ENCODE measurements around the gene ETV1.

Gene ETV1

DNA sequence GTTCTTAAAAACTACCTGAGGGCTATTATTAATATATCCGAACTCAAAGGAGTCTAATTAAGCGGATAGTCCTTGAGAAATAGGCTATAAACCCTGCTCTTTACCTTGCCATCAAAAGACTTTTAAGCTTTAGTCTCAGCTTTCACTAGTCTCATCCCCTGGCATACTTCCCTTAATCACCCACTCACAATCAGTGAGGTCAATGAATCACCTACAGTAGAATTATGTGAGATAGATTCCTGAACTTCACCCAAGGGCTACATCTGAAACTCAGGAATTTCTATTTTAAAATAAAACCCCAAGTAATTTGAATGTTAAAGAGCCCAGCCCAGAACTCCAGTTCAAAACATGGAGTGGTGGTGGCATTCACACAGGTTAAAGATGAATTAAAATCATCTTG, 108.7 kb downstream of the ETV1 start:
- DNase-seq: no peak

DNA sequence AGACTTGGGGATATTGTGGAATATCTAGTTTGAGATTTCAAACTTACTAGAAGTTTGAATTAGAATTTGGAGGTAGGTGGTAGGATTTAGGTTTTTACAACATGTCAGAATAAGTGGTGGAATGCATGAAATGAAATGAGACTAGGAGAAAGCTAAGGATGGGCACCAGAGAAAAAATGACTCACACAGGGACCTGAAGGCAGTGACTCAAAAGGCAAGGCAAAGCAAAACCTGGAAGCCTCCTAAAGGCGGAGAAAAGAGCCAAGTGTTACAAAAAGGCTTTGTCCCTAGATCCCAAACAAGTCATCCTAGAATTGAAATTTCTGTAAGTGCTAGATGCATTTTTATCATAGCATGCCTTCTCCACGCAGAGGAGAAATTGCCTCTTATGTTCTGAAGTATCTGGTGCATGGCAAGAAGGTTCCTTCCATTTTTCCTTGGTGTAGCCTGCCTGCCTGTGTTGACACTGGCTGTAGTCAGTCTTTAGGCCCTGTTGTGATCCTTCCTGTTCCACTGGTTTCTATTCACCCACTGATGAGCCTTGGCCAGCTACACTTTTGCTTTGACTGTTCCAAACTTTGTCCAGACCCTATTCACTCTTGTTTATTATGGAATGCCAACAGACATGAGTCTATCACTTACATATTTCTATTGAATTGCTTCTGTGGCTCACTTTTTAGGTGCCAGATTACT, 109.3 kb downstream of the ETV1 start:
- no peak for DNase-seq

DNA sequence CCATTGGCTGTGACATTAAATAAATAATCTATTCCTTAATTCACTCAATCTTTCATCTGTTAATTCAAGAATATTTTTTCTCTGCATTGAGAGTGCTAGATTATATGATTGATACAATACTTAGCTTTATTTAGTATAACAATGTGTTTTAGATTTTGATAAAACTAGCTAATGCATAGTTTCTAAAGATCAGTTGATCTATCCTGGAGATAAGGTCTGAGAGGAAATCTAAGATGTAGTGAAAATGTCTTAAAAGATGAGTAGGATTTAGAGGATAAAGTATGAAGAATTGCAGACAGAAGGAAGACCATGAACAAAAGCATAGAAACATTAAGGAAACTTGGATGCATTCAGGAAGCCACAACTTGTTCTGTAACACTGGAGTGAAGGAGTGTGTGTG, 110.3 kb downstream of the ETV1 start:
- no peak for DNase-seq

DNA sequence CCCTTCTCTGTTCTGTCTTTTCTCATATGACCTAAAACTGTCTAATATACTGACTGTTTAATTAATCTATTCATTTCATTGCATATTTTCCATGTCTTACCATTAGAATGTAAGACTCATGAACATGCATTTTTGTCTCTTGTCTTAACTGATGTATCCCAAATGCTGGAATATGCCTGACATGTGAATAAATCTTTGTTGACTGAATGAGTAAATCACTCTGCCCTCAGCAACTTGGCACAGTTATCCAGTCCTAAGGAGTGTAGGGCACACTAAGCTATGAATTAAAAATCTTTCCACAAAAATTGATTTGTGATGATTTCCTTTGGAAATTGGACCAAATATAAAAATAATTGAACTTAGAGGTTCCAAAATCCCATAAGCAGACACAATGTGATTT, 111.3 kb downstream of the ETV1 start:
- DNase-seq: no peak

DNA sequence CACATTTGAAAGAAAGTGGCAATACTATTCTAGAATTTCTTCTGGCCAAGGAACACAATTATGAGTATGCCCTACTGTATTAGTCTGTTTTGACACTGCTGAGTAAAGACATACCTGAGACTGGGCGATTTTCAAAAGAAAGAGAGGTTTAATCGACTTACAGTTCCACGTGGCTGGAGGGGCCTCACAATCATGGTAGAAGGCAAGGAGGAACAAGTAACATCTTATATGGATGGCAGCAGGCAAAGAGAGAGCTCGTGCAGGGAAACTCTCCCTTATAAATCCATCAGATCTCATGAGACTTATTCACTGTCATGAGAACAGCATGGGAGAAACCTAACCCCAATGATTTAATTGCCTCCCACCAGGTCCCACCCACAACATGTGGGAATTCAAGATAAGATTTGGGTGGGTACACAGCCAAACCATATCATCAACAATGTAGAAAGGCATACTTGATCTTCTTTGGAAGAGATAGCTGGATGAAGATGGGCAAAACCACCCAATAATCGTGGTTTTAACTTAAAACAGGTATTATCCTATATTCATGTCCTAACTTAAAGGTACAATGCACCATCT, 113.9 kb downstream of the ETV1 start:
- DNase-seq: no peak

DNA sequence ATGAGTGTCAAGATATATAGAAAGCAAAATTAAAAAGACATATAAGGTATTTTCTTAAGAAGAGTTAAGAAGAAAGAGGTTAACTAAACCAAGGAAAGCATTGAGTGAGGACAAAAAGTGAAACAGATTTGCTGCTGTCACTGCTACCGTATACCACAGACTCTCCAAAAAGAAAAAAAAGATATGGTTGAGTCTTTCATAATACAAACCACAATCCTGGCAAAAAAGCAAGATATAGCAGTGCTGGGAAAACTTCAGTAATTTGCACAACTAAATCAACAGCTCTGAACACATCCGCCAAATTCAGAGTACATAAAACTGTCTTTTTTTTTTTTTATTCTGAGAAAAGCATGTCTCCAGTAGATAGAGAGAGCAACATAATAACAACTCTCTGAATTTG, 114.7 kb downstream of the ETV1 start:
- DNase-seq: no peak

DNA sequence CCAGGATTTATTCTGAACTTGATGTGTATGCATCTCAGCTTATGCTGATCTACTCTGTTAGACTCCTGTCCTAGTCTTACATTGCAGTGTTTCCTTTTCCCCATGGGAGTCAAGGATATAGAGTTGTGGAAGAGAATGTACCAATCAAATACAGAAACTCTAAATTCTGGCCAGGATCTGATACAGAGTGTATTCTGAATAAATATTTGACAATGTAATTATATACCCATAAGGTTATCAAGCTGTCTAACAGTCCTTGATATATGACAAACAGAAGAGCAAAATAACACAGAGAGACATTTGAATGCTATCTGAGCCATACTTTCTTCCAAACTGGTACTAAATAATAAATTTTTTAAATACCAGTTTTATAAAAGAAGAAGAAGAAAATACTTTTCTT, 116.8 kb downstream of the ETV1 start:
- no peak for DNase-seq

DNA sequence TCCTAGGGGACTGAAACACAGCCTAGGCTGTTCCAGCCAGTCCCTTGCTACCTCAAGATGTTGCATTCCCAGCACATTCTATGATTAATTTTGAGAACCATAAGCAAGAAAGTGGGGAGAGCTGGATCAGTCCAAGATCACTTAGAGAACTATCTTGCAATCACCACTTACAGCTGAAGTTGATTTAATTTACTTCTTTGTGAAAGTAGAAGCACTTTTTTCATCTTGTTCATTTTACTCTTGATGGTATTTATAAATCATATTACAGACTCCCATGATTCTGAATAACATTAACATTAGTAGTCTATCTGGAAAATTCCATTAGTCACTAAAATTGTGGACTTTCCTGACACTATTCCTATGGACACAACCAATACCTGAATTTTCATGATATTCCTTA, 118.5 kb downstream of the ETV1 start:
- no peak for DNase-seq

DNA sequence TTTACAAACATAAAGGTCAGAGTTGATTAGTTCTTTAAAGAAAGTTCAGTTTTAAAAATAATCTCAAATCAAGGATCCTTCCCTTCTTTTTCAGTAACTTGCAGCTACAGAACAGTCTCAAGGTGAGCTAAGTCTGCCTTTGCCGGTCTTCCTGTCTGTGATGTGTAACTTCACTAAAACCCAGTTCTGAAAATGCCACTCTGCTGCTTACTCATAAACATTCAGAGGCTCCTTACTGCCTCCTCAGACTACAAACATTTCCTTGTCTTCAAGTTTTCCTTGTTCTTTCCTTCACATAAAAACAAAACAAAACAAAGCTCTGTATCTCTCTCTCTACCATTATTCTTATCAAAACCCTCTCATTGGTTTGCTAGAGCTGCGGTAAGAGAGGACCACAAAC, 128.7 kb downstream of the ETV1 start:
- no peak for DNase-seq

DNA sequence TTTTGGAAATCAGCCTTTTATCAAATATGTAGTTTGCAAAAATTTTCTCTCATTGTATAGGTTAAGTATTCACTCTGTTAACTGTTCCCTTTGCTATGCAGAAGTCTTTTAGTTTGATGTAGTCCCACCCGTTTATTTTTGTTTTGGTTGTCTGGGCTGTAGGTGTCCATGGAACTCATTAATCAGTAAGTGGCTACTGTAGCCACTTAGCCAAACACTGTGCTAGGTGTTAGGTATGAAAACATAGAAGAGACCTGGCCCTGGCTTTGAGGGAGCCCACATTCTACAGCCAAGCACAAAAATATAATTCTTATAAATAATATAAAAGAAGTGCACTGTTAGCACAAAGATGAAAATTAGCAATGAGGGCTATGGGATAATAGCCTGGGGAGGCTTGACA, 133.5 kb downstream of the ETV1 start:
- DNase-seq: no peak

DNA sequence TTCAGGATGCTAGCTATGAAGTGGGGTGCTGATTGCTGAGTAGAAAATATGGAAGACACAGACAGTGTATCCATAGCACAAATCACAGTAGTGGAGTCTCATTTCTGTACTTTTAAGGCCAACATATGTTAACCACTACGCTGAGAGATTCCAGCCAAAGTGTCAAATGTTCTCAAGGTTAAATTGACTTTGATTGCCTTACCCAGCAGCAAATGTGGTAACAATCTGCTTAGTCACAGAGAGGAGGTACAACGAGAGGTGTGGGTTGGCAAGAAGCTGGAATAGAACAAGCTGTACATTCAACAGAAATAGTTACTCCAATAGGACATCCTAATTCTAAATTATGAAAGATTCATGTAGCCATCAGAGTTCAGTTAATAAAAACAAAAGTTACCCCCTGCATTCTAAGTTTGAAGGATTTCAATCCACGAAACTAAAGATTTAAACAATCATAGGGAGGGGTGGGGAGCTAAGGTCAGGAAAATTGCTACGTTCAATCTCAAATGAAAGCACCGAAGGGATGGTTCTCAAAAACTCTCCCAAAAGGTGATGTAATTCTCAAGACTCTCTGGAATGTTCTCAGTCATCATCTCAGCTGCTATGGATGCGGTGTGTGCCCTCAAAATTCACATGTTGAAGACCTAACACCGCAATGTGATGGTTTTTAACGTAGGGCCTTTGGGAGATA, 137.0 kb downstream of the ETV1 start:
- DNase-seq: no peak

DNA sequence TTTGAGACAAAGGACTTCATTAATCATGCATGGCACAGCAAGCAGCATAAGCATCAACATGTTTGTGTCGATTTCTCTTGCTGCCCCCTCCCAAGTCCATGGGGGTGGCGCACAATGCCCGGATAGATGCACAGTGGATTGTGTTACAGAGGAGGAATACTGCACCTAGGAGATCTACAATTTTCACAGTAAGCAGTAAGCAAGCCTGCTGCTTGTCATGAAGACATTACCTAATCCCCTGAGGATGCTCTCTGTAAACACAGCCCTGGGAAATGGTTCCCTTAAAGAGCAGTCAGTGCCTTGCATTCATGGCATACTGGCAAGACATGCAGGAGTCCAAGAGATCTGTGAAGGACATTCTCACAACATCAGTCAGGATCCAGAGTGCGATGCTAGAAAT, 137.7 kb downstream of the ETV1 start:
- DNase-seq: no peak

DNA sequence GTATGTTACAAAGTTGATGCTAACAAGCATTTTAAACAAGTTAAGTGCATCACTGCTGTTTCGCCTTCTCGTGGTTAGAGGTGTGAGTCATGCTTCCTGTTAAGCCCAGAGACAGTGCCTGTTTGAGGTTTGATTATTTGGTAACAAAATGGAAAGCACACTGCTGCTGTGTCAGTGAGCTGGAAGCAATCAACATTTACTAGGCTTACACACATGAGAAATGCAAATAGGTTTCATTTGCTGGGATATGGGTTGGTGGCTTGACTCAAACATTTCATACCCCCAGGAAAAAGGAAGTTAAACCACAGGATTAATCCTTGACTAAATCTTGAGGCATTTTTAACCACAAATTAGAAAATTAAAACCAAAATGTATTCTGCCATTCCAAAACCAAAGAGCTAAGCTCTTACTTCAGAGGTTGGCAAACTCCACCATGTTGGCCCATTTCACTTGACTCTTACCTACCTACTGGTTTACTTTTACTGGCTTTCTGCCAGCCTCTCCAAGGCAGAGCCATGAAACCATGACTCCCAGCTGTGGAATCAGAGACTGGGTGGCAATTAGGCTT, 139.2 kb downstream of the ETV1 start:
- peak in 1 of 51 donors; percentile 8 for DNase-seq

DNA sequence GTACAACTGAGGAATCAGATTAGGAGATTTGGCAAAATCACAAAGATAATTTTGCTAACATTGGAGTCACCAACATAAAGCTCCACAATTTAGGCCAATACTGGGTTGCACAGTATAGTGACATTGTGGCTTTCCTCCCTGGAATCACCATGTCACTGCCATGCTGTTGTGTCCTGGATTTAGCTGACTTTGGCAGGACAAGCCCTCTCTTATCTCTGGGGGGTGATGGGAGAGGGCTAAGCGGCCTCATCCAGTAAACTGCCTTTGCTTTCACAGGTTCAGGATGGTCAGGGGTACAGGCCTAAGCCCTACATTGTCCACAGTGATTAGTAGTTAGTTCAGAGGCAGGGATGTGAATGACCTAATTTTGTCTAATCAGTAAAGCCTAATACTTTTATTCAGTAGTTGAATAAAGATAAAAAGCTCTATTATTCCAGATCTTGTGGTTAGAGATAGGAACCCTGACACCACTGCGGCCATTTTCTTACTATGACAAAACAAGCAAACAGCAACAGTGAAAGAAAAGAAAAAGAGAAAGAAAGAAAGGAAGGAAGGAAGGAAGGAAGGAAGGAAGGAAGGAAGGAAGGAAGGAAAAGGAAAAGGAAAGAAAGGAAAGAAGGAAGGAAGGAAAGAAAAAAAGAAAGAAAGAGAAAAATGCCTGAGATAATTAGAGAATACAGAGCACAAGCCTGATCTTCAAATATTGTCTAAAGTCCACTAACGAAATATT, 140.1 kb downstream of the ETV1 start:
- DNase-seq: no peak

DNA sequence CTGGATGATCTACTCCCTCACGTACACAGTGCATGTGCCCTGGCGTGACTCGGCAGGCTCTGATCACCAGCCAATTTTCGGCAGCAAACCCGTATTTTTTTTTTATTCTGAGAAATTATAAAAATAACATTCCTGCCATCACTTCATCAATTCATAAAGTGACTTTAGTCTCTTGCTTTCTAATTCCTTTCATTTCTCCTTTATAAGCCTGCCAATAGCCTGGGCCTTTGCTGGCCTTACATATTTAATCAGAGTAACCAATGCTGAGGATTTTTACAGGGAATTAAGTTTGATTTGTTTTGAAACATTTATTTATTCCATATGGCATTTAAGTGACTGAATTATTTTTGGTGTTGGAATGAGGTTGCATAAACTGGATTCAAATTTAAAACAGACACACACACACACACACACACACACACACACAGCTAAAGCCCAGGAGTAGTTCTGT, 140.8 kb downstream of the ETV1 start:
- no peak for DNase-seq

DNA sequence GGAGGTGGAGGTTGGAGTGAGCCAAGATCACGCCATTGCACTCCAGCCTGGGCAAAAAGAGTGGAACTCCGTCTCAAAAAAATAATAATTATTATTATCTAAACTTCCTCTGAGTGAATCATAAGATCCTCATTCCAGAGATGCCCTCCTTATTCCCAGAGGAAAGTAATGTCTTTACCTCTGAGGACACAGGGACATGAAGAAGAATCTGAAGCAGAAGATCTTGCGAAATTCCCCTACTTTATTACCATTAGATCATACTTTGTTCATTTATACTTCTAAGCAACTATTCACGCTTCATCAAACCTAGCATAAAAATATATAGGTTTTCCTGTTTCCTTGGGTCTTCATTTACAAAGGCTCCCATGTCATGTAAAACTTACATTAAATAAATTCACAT, 143.1 kb downstream of the ETV1 start:
- DNase-seq: no peak

DNA sequence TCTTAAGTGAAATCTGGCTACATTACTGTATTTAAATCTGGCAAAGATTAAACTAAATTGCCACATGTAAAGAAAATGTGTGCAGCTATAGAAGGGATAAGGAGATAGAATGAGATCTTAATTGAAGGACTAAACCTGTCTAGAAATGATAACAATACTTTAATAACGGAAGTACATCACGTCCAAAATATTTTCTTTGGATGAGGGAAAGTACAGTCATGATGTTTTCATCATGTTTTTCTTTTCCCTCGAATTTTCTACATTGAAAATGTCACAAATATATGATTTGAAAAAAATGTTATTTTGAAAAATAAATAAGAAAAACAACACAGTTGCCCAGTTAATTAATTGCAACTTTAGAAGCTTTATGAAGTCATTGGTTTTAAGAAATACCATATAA, 143.9 kb downstream of the ETV1 start:
- DNase-seq: no peak

DNA sequence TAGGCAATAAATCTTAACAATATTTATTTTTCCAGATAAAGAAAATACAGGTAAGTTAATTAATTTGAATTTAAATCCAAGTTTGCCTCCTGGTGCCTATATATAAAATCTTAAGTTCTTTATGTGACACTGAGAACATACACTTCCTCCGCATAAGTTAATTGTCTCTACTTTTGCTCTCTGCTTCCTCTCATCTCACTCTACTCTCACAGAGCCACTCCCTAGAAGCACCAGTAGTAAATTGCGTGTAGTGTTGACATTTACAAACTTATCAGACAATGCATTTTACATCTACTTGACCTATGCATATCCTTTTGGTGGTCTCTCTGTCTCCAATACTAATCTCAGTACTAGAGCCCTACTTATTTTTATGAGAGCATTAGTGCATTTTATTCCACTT, 144.5 kb downstream of the ETV1 start:
- no peak for DNase-seq

DNA sequence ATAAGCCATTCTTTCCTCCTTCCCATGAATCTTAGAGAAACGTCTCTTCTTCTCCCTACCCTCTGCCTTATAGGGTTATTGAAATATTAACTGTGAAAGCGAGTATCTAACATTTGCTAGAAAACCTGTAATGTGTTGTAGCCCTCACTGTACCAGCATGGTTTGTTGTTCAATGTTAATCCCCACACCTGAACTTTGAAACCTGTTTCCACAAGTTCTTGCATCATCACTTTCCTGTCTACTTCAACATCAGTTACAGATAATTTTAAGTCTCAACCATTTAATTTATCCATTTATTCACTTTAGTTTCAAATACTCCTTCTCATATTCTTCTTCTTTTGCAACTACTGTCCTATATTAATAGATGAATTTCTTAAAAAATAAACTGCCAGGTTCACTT, 148.2 kb downstream of the ETV1 start:
- DNase-seq: no peak
